Ammon's horn (tissue), 1 donor: ENCODE results near the gene CNTN2.

Experiments used
- DNase-seq: peaks from one replicate; pipeline ENCODE4 v3.0.0-alpha.2; 2016; ENCODE audit warnings: low spot score

Gene CNTN2

DNA sequence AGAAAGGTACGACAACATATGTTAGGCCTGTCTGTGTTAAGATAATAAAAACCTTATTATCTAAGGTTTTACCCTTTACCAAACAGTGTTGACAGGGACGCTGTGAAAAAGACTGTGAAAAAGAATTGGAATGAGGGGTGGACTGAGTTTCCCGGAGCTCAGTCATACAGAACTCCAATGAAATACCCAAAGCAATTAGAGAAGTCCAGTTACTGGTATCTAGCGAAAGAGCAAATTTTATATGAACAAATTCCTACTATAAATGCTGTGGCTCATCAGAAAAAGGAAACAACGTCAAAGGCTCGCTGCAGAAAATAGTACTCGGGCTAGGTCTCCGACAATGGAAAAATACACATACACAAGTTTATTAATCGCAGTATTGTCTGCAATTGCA is 79.5 kb downstream of the CNTN2 start:
- no peak for DNase-seq

DNA sequence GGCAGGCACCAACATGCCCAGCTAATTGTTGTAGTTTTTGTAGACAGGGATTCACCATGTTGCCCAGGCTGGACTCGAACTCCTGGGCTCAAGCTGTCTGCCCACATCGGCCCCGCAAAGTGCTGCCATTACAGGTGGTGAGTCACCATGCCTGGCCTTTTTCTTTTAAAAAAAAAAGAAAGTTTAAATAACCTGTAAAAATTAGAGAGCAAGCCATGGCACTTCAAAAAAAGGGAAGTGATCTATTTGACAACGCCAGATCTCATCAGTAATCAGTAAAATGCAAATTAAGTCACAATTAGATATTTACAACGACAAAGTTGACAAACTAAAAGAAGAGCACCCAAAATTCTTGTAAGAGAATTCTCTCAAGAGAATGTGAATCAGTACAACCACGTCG is 81.7 kb downstream of the CNTN2 start:
- DNase-seq: no peak

DNA sequence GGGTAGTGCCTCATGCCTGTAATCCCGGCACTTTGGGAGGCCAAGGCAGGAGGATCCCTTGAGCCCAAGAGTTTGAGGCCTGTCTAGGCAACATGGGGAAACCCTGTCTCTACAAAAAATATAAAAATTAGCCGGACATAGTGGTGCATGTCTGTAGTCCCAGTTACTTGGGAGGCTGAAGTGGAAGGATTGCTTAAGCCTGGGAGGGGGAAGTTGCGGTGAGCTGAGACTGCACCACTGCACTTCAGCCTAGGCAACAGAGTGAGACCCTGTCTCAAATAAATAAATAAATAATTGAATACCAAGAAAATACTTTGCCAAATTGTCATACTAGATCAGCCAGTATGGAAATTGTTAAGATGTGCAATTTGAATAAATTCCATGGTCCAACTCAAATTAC is 84.6 kb downstream of the CNTN2 start:
- no peak for DNase-seq
